GM10847 (cell line): ENCODE measurements around the gene LYRM2.

Source experiments
- POLR2A ChIP-seq: IDR thresholded peaks from 2 replicates; pipeline ENCODE4 v1.6.1; 2011; ENCODE audit not compliant: insufficient read length; ENCODE audit errors: extremely low read depth

Gene LYRM2

GRCh38 chr6:89542866-89543265, 95.7 kb downstream of the LYRM2 start:
- no peak for TF ChIP-seq POLR2A

- TF ChIP-seq POLR2A, result no peak
Observed at GRCh38 chr6:89542081-89542857, 96.3 kb downstream of the LYRM2 start.

- no peak for TF ChIP-seq POLR2A
Observed at GRCh38 chr6:89539779-89540178, 98.8 kb downstream of the LYRM2 start.

GRCh38 chr6:89536231-89536630, 102.3 kb downstream of the LYRM2 start:
- TF ChIP-seq POLR2A, result no peak

- TF ChIP-seq POLR2A, result no peak
Observed at GRCh38 chr6:89530982-89531381, 107.6 kb downstream of the LYRM2 start.

GRCh38 chr6:89528866-89529265, 109.7 kb downstream of the LYRM2 start:
- no peak for TF ChIP-seq POLR2A

- TF ChIP-seq POLR2A, result no peak
Observed at GRCh38 chr6:89527634-89528033, 110.9 kb downstream of the LYRM2 start.

- TF ChIP-seq POLR2A, result no peak
Observed at GRCh38 chr6:89526563-89526869, 112.0 kb downstream of the LYRM2 start.

GRCh38 chr6:89525786-89526562, 112.6 kb downstream of the LYRM2 start:
- no peak for TF ChIP-seq POLR2A

GRCh38 chr6:89522778-89523177, 115.8 kb downstream of the LYRM2 start:
- TF ChIP-seq POLR2A, result no peak

GRCh38 chr6:89520736-89521135, 117.8 kb downstream of the LYRM2 start:
- no peak for TF ChIP-seq POLR2A

- TF ChIP-seq POLR2A, result no peak
Observed at GRCh38 chr6:89518352-89519055, 120.0 kb downstream of the LYRM2 start.
